GM21381 (cell line): Measurements from ENCODE around the gene STK32B.
"Not testable (repeated sequence)": the region's sequence is repeated elsewhere in the genome, so short reads cannot be mapped to it uniquely, and the experiment has no call there.

ENCODE experiments used
- ATAC-seq: cut with Tn5 transposase; IDR thresholded peaks from one replicate; pipeline ENCODE4 v1.9.1; 2021; ENCODE audit warnings: mild to moderate bottlenecking, moderate library complexity; ENCODE audit not compliant: unreplicated experiment

STK32B gene

GRCh38 chr4:5247735-5248134 is 196.5 kb downstream of the STK32B start:
- no peak for ATAC-seq

- ATAC-seq = no peak
Observed at GRCh38 chr4:5249727-5250126, 198.4 kb downstream of the STK32B start.

GRCh38 chr4:5250536-5250935 is 199.3 kb downstream of the STK32B start:
- ATAC-seq = not testable (repeated sequence)

GRCh38 chr4:5256421-5256820 is 205.1 kb downstream of the STK32B start:
- no peak for ATAC-seq

- no peak for ATAC-seq
Observed at GRCh38 chr4:5257086-5257485, 205.8 kb downstream of the STK32B start.

- ATAC-seq = no peak
Observed at GRCh38 chr4:5259471-5259870, 208.2 kb downstream of the STK32B start.

- ATAC-seq = no peak
Observed at GRCh38 chr4:5260121-5260520, 208.8 kb downstream of the STK32B start.

- no peak for ATAC-seq
Observed at GRCh38 chr4:5261866-5262265, 210.6 kb downstream of the STK32B start.

GRCh38 chr4:5266991-5267390 is 215.7 kb downstream of the STK32B start:
- ATAC-seq = no peak

GRCh38 chr4:5267408-5267807 is 216.1 kb downstream of the STK32B start:
- no peak for ATAC-seq

GRCh38 chr4:5276475-5277075 is 225.3 kb downstream of the STK32B start:
- no peak for ATAC-seq

GRCh38 chr4:5277079-5277478 is 225.8 kb downstream of the STK32B start:
- no peak for ATAC-seq

- no peak for ATAC-seq
Observed at GRCh38 chr4:5278213-5278612, 226.9 kb downstream of the STK32B start.

GRCh38 chr4:5280069-5280468 is 228.8 kb downstream of the STK32B start:
- ATAC-seq = not testable (repeated sequence)

GRCh38 chr4:5280828-5281227 is 229.5 kb downstream of the STK32B start:
- ATAC-seq = no peak

GRCh38 chr4:5283837-5284236 is 232.6 kb downstream of the STK32B start:
- ATAC-seq = no peak

- no peak for ATAC-seq
Observed at GRCh38 chr4:5284517-5284916, 233.2 kb downstream of the STK32B start.

- no peak for ATAC-seq
Observed at GRCh38 chr4:5292101-5292500, 240.8 kb downstream of the STK32B start.

GRCh38 chr4:5298000-5298787 is 246.9 kb downstream of the STK32B start:
- ATAC-seq = not testable (repeated sequence)

- no peak for ATAC-seq
Observed at GRCh38 chr4:5300283-5300682, 249.0 kb downstream of the STK32B start.

- no peak for ATAC-seq
Observed at GRCh38 chr4:5307928-5308327, 256.6 kb downstream of the STK32B start.

- no peak for ATAC-seq
Observed at GRCh38 chr4:5322321-5322720, 271.0 kb downstream of the STK32B start.
